Thyroid gland (tissue), 4 donors: ENCODE results near the gene BRSK2.

Experiments used
- CTCF ChIP-seq, 6 experiments: fragments of 200-600 bp in 3 of 6; fragments of 450-650 bp in 3 of 6; sonication (generic) in 3 of 6; IDR thresholded peaks; one replicate each; pipeline ENCODE4 v1.5.1; 2016 to 2019; ENCODE audit warnings: antibody characterized with exemption in 6 of 6, mild to moderate bottlenecking in 2 of 6, inconsistent platforms in 1 of 6, moderate library complexity in 1 of 6
- POLR2A ChIP-seq, 2 donors: fragments of 450-650 bp; IDR thresholded peaks; one replicate each; pipeline ENCODE4 v1.6.1; 2017; ENCODE audit warnings: antibody characterized with exemption in 2 of 2, mild to moderate bottlenecking in 2 of 2, moderate library complexity in 1 of 2

GRCh38 chr11:1392111-1392510 is 2.4 kb downstream of the BRSK2 start:
- TF ChIP-seq CTCF (IDR thresholded peaks at IDR 0.05), result no peak
- TF ChIP-seq POLR2A (IDR thresholded peaks at IDR 0.05), result no peak
